HG03439 (cell line): ENCODE results near the gene SIVA1.

ENCODE experiments used
- ATAC-seq: cut with Tn5 transposase; IDR thresholded peaks from one replicate; pipeline ENCODE4 v1.9.1; 2021; ENCODE audit warnings: mild to moderate bottlenecking, moderate library complexity; ENCODE audit not compliant: unreplicated experiment

The SIVA1 gene

DNA sequence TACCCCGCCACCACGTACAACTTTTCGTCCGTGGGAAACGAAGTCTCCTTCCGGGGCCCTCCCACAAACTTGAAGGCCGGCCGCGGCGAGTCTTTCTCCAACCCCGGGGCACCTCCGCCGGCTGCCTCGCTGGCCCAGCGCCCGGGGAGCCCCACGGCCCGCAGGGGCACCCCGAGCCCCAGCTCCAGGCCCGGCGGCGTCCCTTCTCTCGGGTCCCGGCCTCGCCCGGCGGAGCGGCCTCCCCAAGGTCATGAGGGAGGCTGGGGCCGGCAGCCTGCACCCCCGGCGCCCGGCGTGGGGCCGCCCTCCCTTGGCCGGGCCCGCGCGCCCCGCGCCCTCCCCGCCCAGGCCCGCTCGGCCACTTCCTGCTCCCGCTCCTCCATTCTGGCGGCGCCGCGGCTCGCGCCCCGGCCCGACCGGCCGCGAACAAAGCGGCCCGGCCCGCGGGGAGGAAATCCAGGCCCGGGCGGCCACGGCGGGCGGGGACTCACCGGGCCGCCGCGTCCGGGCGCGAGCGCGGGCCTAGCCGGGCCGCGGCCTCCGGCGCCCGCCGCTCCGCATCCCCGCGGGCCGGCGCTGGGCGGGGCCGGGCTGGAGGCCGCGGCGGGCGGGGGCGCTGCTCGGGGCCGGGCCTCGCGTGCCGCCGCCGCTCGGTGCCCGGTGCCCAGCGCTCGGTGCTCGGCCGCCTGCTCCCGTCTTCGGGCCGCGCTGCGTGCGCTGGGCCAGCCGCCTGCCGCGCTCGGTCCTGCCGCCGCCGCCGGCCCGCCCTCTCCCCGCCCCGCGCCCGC is 42.2 kb downstream of the SIVA1 start, which contains the start of gene AKT1:
TSS of gene AKT1 (minus strand) at position 756 of the 788 bp plus-strand sequence. CDS start 3,105 bp downstream, outside the sequence.
- no peak for ATAC-seq

DNA sequence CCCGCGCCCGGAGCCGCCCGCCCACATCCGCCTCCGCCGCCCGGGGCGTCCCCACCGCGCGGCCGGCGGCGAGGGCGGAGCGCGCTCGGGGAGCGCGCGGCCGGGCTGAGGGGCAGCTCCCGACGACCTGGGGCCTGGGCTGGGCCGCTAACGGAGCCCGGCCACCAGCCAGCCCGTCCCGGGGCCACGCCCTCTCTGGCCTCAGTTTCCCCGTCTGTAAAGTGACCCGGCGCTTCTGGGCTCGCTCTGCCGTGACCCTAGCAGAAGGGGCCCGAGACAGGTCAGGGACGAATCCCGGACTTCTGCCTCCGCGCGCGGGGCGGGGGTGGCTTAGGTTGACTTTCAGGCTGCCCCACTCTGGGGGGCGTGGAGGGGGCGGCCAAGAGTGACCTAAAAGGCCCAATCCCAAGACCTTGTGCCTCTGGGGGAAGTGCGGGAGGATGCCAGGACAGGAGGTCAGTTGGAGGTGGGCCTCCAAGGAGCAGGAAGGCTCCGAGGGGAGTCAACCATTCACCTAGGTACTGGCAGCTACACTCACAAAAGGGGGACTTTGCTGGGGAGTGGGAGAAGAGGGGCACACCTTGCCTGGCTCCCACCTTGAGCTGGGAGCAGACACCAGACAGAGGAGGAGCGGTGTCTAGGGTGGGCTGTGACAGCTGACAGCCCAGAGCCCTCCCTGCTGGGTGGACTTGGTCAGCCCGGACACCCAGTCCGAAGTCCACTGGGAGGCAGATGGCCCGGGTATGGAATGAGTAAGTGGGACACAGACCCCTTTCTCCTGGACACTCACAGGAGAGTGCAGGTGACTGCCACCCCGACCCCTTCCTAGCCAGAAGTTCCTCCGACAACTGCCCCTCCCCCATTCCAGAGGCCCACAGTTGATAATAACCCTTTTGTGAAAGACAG is 43.1 kb downstream of the SIVA1 start:
- no peak for ATAC-seq

DNA sequence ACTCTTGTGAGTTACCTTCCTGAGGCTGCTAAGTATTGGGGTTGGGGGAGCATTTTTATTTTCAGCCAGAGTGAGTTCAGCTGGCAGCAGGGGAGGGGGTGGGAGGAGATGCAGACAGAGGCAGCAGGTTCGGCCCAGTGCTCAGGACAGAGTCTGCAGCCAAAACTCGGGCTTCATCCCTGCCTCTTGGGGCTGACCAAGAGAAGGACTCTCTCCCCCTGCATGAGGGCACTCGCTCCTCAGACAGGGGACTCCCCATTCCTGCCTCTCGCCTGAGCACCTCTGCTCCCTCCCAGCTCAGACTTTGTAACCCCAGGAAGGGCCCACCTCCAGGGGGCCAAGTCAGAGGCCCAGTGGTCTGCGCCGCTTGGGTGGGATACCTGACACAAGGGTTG is 43.7 kb downstream of the SIVA1 start:
- ATAC-seq: no peak

DNA sequence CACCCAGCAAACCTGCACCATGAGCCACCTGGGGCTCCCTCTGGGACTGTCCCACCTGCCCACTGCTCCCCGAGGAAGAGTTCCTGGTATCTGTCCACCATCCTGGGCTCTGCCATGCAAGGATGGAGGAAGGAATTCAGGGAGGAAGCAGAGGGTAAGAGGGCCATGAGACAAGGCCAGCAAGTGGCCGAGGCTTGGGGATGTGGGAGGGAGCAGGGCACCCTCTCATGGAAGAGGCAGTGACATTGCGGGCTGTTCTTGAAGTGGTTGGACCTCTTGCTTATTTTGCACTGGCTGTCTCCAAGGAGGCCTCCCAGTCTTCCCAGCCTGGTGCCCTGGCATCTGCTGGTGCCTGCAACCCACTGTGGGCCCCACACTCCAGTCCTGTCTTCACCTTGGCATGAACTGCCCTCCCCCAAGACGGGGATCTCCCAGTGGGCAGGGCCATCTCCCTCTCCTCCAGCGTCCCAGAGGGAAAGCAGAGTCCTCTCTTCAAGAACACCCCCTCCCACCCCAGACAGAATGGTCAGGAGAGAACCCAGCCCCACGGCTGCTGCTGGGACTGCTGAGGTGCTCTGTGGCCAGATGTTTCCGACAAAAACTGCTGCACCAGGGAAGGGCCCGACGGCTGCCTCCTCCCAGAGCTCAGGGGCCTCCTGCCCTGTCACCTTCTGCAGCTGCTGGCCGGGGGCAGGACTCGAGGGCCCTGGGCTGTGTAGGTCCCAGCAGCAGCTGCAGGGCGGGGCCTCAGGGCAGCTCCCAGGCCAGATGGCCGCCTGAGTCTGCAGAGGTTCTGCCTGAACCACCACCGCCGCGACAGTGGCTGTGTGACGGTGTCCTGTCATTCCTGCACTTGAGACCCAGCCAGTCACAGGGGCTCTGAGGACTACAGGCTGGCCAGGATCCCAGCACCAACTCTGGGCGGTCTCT is 44.4 kb downstream of the SIVA1 start:
- no peak for ATAC-seq

DNA sequence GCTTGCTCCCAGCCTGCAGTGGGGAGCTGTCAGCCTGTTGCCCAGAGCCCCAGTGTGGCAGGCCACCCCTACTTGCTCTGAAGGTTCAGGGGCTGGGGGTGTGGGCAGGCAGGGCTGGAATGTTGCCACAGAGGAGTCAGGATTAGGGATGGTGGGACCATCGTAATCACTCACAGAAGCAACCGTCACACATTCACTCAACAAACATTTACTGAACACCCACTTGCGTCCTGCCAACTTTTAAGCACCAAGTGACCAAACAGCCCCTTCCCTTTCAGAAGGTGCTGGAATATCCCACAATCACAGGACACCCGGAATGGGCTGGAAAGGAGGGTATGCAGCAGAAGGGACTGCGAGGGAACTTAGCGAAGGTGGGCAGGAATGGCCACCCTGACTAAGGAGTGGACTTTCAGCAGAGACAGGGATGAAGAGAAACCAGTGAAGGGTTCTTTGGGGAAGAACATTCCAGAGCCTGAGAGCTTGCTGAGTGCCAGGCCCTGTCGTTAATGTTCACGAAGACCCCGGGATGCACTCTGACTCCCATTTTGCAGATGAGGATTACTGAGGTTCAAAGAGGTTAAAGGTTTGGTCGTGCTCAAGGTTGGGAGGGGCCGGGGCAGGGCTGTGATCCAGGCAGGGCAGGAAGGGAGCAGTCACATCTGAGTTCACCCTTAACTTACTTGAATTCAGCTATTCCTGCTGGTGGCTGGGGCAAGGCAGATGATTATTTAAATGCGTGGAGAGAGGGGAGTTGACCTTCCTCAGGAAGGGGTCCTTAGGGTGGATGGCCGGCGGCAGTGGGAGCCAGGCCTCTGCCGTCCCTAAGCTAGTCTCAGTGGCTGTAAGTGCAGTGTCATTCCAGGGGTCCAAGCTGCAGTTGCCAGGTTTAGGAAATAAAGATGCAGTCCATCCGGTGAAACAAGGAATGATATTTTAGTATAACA is 45.6 kb downstream of the SIVA1 start:
- ATAC-seq: no peak

DNA sequence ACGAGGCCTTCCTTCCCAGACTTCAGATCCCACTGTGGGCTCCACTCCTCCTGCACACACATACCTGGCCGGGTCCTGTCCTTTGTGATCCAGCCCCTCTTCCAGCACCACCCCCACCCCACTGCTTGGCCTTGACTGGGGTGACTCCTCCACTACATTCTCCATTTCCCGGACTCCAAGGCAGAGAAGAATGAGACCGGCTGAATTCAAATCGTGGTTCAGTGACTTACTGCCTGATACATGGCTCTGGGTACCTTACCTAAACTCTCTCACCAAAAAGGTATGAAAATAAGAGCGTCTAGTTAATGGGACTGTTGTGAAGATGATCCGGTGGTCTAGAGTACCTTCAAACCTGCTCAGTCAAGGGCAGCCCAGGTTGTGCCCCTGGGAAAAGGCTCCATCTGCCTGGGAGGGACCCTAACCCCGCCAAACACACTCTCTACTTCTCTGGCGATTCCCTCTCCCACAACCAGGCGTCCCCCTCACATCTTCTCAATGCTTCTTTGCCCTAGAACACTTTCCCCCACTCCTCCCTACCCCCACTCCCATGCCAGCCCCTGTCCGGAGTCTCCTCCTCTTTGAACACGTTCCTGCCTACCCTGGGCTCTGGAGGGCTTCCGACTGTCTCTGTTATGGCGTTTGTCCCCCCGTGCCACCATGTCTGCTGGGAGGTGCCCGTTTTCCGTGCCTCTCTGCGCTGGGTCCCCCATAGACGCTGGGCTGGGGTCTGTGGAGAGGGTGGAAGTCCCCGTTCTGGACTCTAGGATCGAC is 46.5 kb downstream of the SIVA1 start:
- ATAC-seq: no peak

DNA sequence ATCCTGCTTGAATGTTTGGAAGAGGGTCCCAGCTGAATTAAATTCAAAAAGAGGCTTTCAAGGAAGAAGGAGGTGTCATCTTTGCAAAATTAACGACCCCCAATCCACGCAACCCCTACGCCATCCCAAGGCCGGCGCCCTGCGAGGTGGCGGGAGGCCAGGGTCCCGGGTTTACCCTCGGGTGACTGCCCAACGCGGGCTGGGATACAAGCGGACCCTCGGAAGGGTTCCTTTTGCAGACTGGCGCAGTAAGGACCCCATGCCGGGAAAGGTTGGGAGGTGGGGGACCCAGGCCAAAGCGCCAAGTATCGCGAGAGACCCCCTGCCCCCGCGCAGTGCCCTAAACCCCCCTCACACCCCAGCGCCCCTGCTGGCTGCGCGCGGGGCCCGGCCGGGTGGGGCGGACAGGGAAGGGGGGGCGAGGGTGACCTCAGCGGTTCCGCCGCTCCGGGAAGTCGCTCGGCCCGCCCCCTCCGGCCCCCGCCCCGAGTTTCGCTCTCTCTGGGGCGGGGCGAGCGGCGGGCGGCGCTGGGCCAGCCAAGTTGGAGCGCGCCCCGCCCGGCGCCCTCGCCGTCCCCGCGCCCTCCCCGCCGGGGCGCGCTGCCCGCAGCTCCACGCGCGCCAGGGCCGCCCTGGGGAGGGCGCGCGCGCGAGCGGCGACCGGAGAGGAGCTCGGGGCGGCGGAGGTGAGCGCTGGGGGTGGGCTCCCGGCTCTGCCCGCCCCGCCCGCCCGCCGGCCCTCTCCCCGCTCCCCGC is 47.2 kb downstream of the SIVA1 start:
- ATAC-seq: peak; percentile 50

DNA sequence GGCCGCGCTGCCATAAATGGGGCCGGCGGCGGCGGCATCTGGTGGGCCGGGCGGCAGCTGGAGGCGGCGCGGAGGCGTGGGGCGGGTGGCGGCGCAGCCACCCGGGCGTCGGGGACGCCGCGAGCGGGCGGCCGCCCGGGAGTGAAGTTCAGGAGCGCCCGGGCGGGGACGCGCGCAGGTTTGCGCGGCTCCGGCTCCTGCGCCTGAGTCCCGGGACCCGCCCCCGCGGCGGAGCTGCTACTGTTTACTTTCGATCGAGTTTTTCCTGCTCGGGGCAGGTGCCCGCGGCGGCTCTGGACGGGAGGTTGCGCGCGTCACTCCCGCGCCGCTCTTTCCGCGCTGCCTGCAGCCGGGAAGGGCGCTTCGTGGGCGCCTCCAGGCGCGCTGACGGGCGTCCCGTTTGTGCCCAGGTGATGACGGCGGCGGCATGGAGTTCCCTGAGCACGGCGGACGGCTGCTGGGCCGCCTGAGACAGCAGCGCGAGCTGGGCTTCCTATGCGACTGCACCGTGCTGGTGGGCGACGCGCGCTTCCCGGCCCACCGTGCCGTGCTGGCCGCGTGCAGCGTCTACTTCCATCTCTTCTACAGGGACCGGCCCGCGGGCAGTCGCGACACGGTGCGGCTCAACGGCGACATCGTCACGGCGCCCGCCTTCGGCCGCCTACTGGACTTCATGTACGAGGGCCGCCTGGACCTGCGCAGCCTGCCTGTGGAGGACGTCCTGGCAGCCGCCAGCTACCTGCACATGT is 48.0 kb downstream of the SIVA1 start, which contains the start of gene ZBTB42:
TSS of gene ZBTB42 (plus strand) at position 331 of the 749 bp plus-strand sequence. CDS start at position 428, 97 bp downstream.
- ATAC-seq: peak; percentile 25

DNA sequence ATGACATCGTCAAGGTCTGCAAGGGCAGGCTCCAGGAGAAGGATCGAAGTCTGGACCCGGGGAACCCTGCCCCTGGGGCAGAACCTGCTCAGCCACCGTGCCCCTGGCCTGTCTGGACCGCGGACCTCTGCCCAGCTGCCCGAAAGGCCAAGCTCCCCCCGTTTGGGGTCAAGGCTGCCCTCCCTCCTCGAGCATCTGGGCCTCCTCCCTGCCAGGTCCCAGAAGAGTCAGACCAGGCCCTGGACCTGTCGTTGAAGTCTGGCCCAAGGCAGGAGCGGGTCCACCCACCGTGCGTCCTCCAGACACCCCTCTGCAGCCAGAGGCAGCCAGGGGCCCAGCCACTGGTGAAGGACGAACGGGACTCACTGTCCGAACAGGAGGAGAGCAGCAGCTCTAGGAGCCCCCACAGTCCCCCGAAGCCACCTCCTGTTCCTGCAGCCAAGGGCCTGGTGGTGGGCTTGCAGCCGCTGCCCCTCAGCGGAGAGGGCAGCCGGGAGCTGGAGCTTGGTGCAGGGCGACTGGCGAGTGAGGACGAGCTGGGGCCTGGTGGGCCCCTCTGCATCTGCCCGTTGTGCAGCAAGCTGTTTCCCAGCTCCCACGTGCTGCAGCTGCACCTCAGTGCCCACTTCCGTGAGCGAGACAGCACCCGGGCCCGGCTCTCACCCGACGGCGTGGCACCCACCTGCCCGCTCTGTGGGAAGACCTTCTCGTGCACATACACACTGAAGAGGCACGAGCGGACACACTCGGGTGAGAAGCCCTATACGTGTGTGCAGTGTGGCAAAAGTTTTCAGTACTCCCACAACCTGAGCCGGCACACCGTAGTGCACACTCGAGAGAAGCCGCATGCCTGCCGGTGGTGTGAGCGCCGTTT is 48.8 kb downstream of the SIVA1 start:
- no peak for ATAC-seq

DNA sequence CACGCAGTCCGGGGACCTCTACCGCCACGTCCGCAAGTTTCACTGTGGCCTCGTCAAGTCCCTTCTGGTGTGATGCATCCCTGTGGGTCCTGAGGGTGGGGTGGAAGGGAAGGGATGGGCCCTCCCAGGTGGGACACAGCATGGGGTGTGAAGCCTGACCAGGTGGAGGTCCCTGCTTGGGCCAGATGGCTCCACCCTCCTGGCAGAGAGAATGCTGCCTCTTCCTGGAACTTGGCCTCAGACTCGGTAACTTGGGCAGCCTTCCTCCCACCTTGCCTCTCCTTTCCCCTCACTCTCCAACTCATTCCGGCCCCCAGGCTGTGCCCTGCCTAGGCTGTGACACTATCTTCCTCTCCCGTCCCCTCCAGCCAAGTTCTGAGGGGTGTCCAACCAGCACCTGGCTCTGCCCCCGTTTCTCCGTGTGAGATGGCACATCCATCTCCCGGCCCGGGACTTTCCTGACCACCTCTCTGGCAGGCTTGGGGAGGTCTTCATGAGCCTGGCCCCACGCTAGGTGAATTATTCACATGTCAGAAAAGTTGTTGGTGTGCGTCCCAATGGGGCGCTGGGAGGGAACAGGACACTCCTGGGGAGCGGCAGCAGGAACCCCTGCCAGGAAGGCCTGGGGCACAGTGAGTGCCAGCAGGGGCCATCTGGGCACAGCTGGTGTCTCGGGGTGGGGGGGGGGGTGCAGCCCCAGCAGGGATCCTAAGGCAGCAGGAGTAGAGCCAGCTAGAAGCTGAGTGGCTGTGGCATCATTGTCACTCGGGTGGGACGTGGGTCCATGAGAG is 49.6 kb downstream of the SIVA1 start:
- ATAC-seq: no peak

DNA sequence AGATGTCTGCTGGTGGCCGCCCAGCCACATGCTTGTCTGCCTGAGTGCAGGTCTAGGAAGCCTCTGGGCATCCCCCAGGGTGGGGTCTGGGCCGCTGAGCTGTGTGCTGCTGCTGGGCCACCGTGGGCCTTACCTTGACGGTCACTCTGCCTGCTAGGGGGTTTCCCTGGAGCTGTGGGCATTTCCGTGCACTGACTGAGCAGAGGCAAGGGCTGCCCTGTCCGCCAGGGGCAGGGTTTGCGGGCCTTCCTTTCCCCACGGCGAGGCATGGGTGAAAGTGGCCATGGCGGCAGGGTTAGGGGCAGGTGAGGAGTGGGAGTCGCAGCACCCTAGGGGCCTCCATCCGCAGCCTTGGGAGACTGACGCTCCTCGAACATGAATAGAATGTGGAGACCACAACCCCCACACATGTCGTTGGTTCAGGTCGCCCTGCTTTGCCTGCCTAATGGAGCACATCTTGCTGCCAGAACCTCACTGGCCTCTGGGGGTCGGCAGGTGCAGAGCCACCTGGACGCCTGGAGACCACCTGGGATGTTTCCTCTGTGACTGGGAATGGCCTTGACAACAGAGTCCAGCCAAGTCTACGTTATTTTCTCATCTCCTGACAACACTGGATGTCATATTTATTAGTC is 50.4 kb downstream of the SIVA1 start:
- no peak for ATAC-seq

DNA sequence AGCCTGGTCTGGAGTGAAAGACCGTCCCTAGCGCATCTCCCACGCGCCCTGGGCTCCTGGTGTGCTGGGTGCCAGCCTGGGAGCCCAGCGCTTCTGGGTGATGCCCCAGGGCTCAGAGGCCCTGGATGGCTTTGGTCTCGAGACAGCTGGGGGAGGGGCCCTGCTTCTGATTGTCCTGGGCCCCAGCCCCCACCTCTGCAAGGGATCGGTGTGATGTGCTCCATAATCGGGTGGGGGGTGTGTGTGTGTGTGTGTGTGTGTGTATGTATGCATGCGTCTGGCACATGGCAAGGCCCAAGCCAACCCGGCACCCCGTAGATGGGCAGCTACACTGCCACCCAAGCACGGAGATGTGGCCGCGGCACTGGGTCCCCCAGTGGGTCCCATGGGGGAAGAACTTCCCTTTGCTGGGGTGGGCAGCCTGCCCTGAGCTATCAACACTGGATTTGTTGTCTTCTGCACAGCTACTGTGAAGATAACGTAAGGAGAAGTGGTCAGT is 51.0 kb downstream of the SIVA1 start:
- no peak for ATAC-seq

DNA sequence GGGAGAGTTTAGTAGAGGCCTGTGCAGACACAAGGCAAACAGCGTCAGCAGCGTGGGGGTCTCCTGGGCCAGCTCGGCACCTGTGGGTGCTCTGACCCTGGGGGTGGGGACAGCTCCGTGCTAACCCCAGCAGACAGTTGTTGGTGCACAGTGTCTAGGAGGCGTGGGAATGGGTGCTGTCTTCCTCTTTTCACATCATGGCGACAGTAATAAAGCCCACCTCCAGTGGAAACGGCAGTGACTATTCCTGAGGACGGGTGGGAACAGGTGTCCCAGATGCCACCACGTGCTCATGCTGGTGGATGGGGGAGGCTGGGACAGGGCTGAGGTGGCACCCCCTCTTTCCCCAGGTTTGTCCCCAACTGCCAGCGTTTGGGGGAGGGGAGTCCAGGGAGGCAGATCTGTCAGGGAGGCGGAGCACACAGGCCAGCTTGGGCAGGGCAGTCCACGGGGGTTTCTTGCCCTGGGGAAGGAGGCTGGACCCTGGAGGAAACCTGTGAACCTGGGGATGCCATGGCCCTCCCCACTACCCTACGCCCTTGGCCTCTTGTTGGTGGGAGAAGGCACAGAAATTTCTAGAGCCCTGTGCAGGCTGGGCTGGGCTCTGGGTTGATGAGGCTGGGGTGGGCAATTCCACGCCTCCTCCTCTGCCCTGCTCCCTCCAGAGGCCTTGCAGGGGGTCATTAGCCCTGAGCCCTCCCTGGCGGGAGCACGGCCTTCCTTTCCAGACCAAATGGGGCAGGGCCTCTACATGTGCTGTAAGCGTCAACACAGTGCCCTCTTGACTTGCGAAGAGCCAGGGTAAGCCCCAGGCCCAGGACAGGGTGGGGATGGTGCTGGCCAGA is 51.8 kb downstream of the SIVA1 start:
- ATAC-seq: no peak

DNA sequence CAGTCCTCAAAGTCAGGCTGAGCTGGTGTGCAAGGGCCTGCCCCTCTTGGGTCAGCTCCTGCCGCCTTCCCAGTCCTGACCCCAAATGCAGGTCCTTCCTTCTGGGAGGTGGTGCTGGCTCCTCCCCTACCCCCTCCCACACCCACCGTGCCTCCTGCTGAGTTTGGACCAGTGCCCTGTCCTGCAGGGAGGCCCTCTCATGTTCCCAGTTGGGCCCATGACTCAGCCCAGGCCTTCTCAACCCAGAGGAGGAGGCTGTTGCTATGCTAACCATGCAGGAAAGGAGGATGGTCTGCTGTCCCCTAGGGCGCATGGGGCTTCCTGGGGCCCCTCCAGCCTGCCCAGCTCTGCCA is 52.4 kb downstream of the SIVA1 start:
- no peak for ATAC-seq
